Renal cortex interstitium (tissue), 15 donors: ENCODE measurements around the gene ANKRD29. TPM values are rescaled to one million over a fixed set of nuclear protein-coding genes. Genes with fewer than 3 reads are reported as not detected.

Experiments used
- DNase-seq, 11 donors: peaks; one replicate each; pipeline ENCODE4 v3.0.0-alpha.2; 2013; ENCODE audit warnings: low read depth in 9 of 11, low spot score in 4 of 11; ENCODE audit errors: extremely low read depth in 1 of 11
- long read RNA-seq, 16 experiments: transcript quantifications; one replicate each; lab custom pipeline, GENCODE V29; 2026
- polyA plus RNA-seq, 3 donors: library from polyadenylated mRNA; unstranded; fragments of 120-200 nt; gene quantifications; one replicate each; pipeline ENCODE4 v1.2.1, GENCODE V29; 2013; ENCODE audit not compliant: insufficient read length in 3 of 3

ANKRD29 gene, protein sequence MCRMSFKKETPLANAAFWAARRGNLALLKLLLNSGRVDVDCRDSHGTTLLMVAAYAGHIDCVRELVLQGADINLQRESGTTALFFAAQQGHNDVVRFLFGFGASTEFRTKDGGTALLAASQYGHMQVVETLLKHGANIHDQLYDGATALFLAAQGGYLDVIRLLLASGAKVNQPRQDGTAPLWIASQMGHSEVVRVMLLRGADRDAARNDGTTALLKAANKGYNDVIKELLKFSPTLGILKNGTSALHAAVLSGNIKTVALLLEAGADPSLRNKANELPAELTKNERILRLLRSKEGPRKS
- 1 to 10 TPM in 1 of 3 donors, under 1 TPM in 2; 0.72 to 1.3 (median 0.95) TPM for polyA plus RNA-seq
- long read RNA-seq, donor 1, partial matches to known transcripts, result 0 of 1 reads
- long read RNA-seq, donor 1, other reads (novel, unspliced or antisense), result 0 of 1 reads
- long read RNA-seq, donor 2, result 0 reads
- long read RNA-seq, donor 3, result 0 reads
- long read RNA-seq, donor 4, result 0 reads
- long read RNA-seq, donor 5, result 0 reads
- long read RNA-seq, donor 6, partial matches to known transcripts, result 0 of 1 reads
- long read RNA-seq, donor 6, other reads (novel, unspliced or antisense), result 0 of 1 reads
- long read RNA-seq, donor 7, result 0 reads
- long read RNA-seq, donor 8, result 0 reads
- long read RNA-seq, donor 9, result 0 reads
- long read RNA-seq, donor 10, result 0 reads
- long read RNA-seq, donor 11, result 0 reads
- long read RNA-seq, donor 12, result 0 reads
- long read RNA-seq, donor 13, result 0 reads
- long read RNA-seq, donor 14, result 0 reads
- long read RNA-seq, donor 15, result 0 reads
- long read RNA-seq, donor 16, partial matches to known transcripts, result 0 of 1 reads
- long read RNA-seq, donor 16, other reads (novel, unspliced or antisense), result 0 of 1 reads

GRCh38 chr18:23662309-23663263, at the start of gene ANKRD29:
TSS of gene ANKRD29 (minus strand) at chr18:23662911. CDS start at chr18:23662730, 181 bp downstream.
- peak in 2 of 11 donors; percentile 15 to 33 for DNase-seq

DNA sequence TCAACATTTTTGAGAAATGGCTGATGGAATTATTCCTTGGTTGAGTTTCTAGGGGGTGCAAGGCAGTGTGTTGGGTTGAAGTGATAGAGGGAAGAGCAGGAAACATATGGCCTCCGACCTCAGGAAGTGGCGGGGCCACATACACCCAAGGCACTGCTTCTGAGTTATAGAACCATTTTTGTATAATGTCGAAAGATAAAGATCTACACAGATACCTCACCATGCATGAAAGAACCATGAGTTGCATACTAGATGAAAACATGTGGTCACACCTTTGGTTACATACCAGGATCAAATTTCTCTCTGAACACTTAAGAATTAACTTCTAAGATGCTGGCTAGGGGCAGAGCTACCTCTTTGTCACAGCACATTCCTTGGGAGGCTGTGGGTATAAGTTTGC, 49.7 kb upstream of the ANKRD29 start:
- no peak for DNase-seq

GRCh38 chr18:23711426-23711825, 48.7 kb upstream of the ANKRD29 start:
- DNase-seq, result no peak

GRCh38 chr18:23710946-23711345, 48.2 kb upstream of the ANKRD29 start:
- no peak for DNase-seq

DNA sequence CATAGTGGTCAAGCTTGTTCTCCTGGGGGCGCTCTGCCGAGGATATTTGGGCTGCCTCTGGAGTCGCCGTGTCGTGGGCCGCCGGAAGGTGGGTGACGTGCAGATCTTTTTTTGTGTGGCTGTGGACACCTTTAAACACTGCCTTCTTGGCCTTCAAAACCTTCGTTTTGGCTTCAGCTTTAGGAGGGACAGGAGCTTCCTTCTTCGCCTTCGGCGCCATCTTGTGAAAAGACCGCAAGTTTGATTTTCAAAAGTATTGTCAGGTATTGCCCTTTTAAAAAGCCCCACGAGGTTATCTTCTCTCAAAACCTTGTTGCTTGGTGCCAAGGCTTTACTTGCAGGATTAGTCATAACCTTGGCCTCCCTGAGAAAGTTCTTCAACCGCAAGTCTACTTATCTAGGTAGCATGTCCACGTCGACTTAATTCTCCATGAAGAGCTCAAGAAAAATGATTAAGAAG, 47.4 kb upstream of the ANKRD29 start:
- no peak for DNase-seq

GRCh38 chr18:23706971-23707640, 44.4 kb upstream of the ANKRD29 start:
- no peak for DNase-seq

GRCh38 chr18:23704806-23705205, 42.1 kb upstream of the ANKRD29 start:
- no peak for DNase-seq

DNA sequence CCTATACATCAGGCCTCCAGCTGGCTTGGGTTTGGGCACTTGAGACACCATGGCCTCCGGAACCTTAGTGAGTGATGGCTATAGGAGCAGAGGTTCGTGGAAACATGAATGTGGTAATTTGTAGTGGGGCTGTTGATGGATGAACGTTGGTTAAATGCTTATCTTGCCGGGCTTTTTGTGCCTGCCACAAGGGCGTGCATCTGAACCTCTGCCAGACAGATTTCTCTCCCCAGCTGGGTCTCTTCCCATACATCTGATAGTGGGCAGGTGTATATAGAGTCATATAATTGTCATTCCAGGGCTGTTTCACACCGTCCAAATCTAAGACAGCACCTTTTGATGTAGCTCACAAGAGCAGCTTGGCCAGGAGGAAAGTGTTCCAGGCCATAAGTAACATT, 41.3 kb upstream of the ANKRD29 start:
- no peak for DNase-seq

GRCh38 chr18:23703057-23703986, 40.6 kb upstream of the ANKRD29 start:
- DNase-seq, result no peak

GRCh38 chr18:23702606-23703005, 39.9 kb upstream of the ANKRD29 start:
- no peak for DNase-seq

GRCh38 chr18:23701544-23702064, 38.9 kb upstream of the ANKRD29 start:
- no peak for DNase-seq

DNA sequence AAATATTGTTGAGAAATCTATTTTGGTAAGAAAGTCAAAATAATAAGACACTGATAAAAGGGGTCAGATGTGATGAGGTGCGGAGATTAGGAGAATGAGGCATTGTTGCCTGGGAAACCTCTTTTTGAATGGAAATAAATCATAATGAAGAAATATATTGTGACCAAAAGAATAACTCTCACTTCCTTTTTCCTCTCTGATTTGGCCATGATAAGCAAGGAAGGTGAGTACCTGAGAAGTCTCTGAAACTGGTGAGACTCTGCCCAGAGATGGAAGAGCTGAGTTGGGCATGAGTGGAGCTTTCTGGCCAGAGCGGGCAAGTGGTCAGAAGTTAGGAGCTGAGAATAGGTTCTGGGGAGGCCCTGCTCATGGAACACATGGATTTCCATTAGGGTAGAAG, 38.3 kb upstream of the ANKRD29 start:
- no peak for DNase-seq

DNA sequence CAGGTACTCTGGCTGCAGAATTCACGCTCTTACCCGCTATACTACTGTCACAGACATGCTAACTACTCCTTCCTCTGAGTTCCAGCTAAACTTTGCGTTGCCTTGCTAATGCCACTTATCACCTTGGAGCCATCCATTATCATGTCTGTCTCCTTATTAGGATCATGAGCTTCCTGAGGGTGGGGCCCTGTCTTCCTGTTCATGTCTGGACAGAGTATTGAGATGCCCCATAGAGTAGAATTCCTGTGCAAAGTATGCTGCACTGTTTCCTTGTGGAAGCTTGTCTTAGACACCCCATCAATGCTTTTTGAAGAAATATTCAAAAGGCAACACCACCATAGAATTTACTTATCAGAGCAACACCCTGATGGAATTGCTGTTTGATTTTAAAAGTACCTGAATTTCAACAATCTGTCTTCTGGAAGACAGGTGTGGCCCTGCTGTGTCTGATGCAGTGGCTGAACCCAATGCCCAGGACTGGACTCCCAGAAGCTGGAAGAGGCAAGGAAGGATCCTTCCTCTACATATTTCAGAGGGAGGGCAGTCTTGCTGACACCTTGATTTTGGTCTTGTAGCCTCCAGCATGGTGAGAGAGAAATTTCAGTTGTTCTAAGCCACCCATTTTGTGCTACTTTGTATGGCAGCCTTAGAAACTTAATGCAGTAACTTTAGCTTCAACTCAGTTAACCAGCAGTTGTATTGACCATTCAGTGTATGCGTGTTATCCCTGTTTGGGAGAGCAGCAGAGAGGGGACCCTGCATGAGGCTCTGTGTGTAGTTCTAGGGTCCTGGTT, 32.1 kb upstream of the ANKRD29 start:
- DNase-seq, result no peak

- DNase-seq, result no peak
Observed at GRCh38 chr18:23693846-23694245, 31.1 kb upstream of the ANKRD29 start.

GRCh38 chr18:23690505-23691068, 27.9 kb upstream of the ANKRD29 start:
- no peak for DNase-seq
